Measurements from ENCODE around the gene LRTM1.

LRTM1 gene

GRCh38 chr3:54941690-54942362 lies 14.0 kb upstream of the LRTM1 start:
- FAIRE-seq (no peak), DNase-seq (ENCODE audit: insufficient read length, low spot score) (no peak)

- FAIRE-seq (no peak), DNase-seq (ENCODE audit: insufficient read length, low spot score) (no peak)
Measured at GRCh38 chr3:54940971-54941370, 13.1 kb upstream of the LRTM1 start.

- DNase-seq (ENCODE audit: insufficient read length, low spot score) (no peak), FAIRE-seq (no peak)
Measured at GRCh38 chr3:54939557-54940300, 11.9 kb upstream of the LRTM1 start.

GRCh38 chr3:54936561-54936960 lies 8.7 kb upstream of the LRTM1 start:
- FAIRE-seq, result no peak
- no peak for DNase-seq (ENCODE audit: insufficient read length, low spot score)

- no peak for FAIRE-seq
- DNase-seq (ENCODE audit: insufficient read length, low spot score), result no peak
Measured at GRCh38 chr3:54935869-54936268, 8.0 kb upstream of the LRTM1 start.

- no peak for FAIRE-seq
Measured at GRCh38 chr3:54932606-54933005, 4.7 kb upstream of the LRTM1 start.

GRCh38 chr3:54931182-54931581 lies 3.3 kb upstream of the LRTM1 start:
- no peak for FAIRE-seq
- DNase-seq (ENCODE audit: insufficient read length, low spot score), result no peak

More at GRCh38 chr3:54932606-54933005, 4.7 kb upstream of the LRTM1 start:
- no peak for DNase-seq (ENCODE audit: insufficient read length, low spot score)

- no peak for FAIRE-seq
- no peak for DNase-seq (ENCODE audit: insufficient read length, low spot score)
Measured at GRCh38 chr3:54918516-54918915, 9.3 kb downstream of the LRTM1 start.

GRCh38 chr3:54917862-54918261 lies 10.0 kb downstream of the LRTM1 start:
- DNase-seq (ENCODE audit: insufficient read length, low spot score) (no peak), FAIRE-seq (no peak)

- DNase-seq (ENCODE audit: insufficient read length, low spot score) (no peak), FAIRE-seq (no peak)
Measured at GRCh38 chr3:54917174-54917573, 10.7 kb downstream of the LRTM1 start.

- no peak for FAIRE-seq
Measured at GRCh38 chr3:54916732-54917131, 11.1 kb downstream of the LRTM1 start.

GRCh38 chr3:54915976-54916375 lies 11.9 kb downstream of the LRTM1 start:
- no peak for DNase-seq (ENCODE audit: insufficient read length, low spot score)
- no peak for FAIRE-seq

More at GRCh38 chr3:54916732-54917131, 11.1 kb downstream of the LRTM1 start:
- DNase-seq (ENCODE audit: insufficient read length, low spot score), result no peak

GRCh38 chr3:54915181-54915580 lies 12.7 kb downstream of the LRTM1 start:
- FAIRE-seq, result no peak

GRCh38 chr3:54914180-54914579 lies 13.7 kb downstream of the LRTM1 start:
- no peak for FAIRE-seq
- no peak for DNase-seq (ENCODE audit: insufficient read length, low spot score)

More at GRCh38 chr3:54915181-54915580, 12.7 kb downstream of the LRTM1 start:
- DNase-seq (ENCODE audit: insufficient read length, low spot score), result no peak

GRCh38 chr3:54909191-54909590 lies 18.7 kb downstream of the LRTM1 start:
- FAIRE-seq (no peak), DNase-seq (ENCODE audit: insufficient read length, low spot score) (no peak)

- no peak for DNase-seq (ENCODE audit: insufficient read length, low spot score)
- no peak for FAIRE-seq
Measured at GRCh38 chr3:54906763-54907162, 21.1 kb downstream of the LRTM1 start.

- FAIRE-seq (no peak), DNase-seq (ENCODE audit: insufficient read length, low spot score) (no peak)
Measured at GRCh38 chr3:54905920-54906319, 21.9 kb downstream of the LRTM1 start.

- no peak for DNase-seq (ENCODE audit: insufficient read length, low spot score)
- no peak for FAIRE-seq
Measured at GRCh38 chr3:54905261-54905888, 22.5 kb downstream of the LRTM1 start.

GRCh38 chr3:54901906-54902685 lies 25.8 kb downstream of the LRTM1 start:
- DNase-seq (ENCODE audit: insufficient read length, low spot score) (no peak), FAIRE-seq (no peak)

- no peak for FAIRE-seq
Measured at GRCh38 chr3:54900838-54901591, 26.8 kb downstream of the LRTM1 start.

More at GRCh38 chr3:54900838-54901591, 26.8 kb downstream of the LRTM1 start:
- no peak for DNase-seq (ENCODE audit: insufficient read length, low spot score)
